Activated T-cell treated with anti-CD3 and anti-CD28 coated beads, Interleukin-2, amount 50 U/mL, for 72 hours (primary cell): ENCODE data around the gene MATR3. TPM values are rescaled to one million over a fixed set of nuclear protein-coding genes. Genes with fewer than 3 reads are reported as not detected.
A peak's percentile ranks its signal among the peaks of the same experiment; 100 is the strongest.
"Not testable (repeated sequence)": the region's sequence is repeated elsewhere in the genome, so short reads cannot be mapped to it uniquely, and the experiment has no call there.

Experiments used
- ATAC-seq, 2 donors: fragments of 150-1000 bp; cut with Tn5 transposase; replicated peaks in 1 of 2; 2 replicates each; pipeline ENCODE4 v1.10.0; 2021; ENCODE audit warnings: moderate library complexity in 2 of 2, mild to moderate bottlenecking in 1 of 2
- DNase-seq, 2 donors: peaks; one replicate each; pipeline ENCODE4 v3.0.0; 2021 to 2022; ENCODE audit warnings: mixed read lengths in 1 of 2
- H3K27ac Mint-ChIP-seq: one replicate; pipeline ENCODE4 v1.8.0; 2022; ENCODE audit warnings: mild to moderate bottlenecking, moderate library complexity, mixed read lengths
- H3K27me3 Mint-ChIP-seq: one replicate; pipeline ENCODE4 v1.8.0; 2022; ENCODE audit warnings: low read depth, mixed read lengths
- H3K36me3 Mint-ChIP-seq, 2 donors: one replicate each; pipeline ENCODE4 v1.8.0; 2022; ENCODE audit warnings: mixed read lengths in 2 of 2, mild to moderate bottlenecking in 1 of 2; ENCODE audit not compliant: insufficient read depth in 2 of 2
- H3K4me1 Mint-ChIP-seq: one replicate; pipeline ENCODE4 v1.8.0; 2022; ENCODE audit warnings: low read depth, mixed read lengths
- H3K4me3 Mint-ChIP-seq, 2 donors: one replicate each; pipeline ENCODE4 v1.8.0; 2022; ENCODE audit warnings: mild to moderate bottlenecking in 2 of 2, mixed read lengths in 2 of 2, moderate library complexity in 2 of 2
- H3K9me3 Mint-ChIP-seq, 2 donors: one replicate each; pipeline ENCODE4 v1.8.0; 2022; ENCODE audit warnings: mixed read lengths in 2 of 2
- total RNA-seq, 2 donors: library from RNA; stranded (reverse); gene quantifications; one replicate each; pipeline ENCODE4 v1.2.3, GENCODE V29; 2022

MATR3 gene
- total RNA-seq, 2 donors from 2014 or later: 124 to 164 TPM

GRCh38 chr5:139314276-139314675, 20.7 kb downstream of the MATR3 start:
- H3K27ac Mint-ChIP-seq: peak overlapping the region; percentile 81
- DNase-seq: no peak
- peaks cover 2 to 16% of the 10 kb centered on the region in 2 donors for H3K36me3 Mint-ChIP-seq
- H3K9me3 Mint-ChIP-seq: no peaks in the 10 kb centered on the region
- ATAC-seq: no peak
- no peak overlapping the region for H3K4me3 Mint-ChIP-seq
- H3K27me3 Mint-ChIP-seq: no peaks in the 10 kb centered on the region
- peaks cover 43% of the 10 kb centered on the region for H3K4me1 Mint-ChIP-seq

- Mint-ChIP-seq H3K27ac (peak overlapping the region; percentile 85), H3K36me3 (peaks cover 2 to 19% of the 10 kb centered on the region in 2 donors), H3K27me3 (no peaks in the 10 kb centered on the region), H3K9me3 (no peaks in the 10 kb centered on the region), H3K4me1 (peaks cover 35% of the 10 kb centered on the region), H3K4me3 (no peak overlapping the region)
- DNase-seq (no peak), ATAC-seq (no peak)
Measured at GRCh38 chr5:139315056-139315615, 21.6 kb downstream of the MATR3 start.

DNA sequence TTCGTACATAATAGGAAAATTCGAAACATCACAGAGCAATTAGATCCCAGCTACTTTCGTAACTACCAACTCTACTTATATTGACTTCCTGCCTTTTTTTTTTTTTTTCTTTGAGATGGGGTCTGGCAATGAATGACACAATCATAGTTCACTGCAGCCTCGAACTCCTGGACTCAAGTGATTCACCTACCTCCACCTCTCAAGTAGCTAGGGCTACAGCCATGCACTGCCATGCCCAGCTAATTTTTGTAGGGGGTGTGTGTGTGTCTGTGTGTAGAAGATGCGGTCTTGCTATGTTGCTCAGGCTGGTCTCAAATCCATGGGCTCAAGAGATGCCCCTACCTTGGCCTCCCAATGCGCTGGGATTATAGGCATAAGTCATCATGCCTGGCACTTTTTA, 42.3 kb downstream of the MATR3 start:
- H3K36me3 Mint-ChIP-seq: peaks cover 1 to 3% of the 10 kb centered on the region in 2 donors
- no peaks in the 10 kb centered on the region for H3K27me3 Mint-ChIP-seq
- DNase-seq (no peak), ATAC-seq (peak; percentile 21 to 22)
- H3K4me1 Mint-ChIP-seq: peaks cover 22% of the 10 kb centered on the region
- H3K27ac Mint-ChIP-seq: peak overlapping the region; percentile 44
- no peaks in the 10 kb centered on the region for H3K9me3 Mint-ChIP-seq
- H3K4me3 Mint-ChIP-seq: no peak overlapping the region

- H3K27me3 Mint-ChIP-seq: no peaks in the 10 kb centered on the region
- H3K36me3 Mint-ChIP-seq: peaks cover 2 to 3% of the 10 kb centered on the region in 2 donors
- no peak for ATAC-seq
- H3K9me3 Mint-ChIP-seq: no peaks in the 10 kb centered on the region
- peak overlapping the region; percentile 40 for H3K27ac Mint-ChIP-seq
- peaks cover 58% of the 10 kb centered on the region for H3K4me1 Mint-ChIP-seq
- peak overlapping the region in 1 of 2 donors; percentile 85 for H3K4me3 Mint-ChIP-seq
- DNase-seq: no peak
Measured at GRCh38 chr5:139340051-139340450, 46.5 kb downstream of the MATR3 start.

GRCh38 chr5:139341187-139341688, 47.7 kb downstream of the MATR3 start:
- Mint-ChIP-seq H3K4me1 (peaks cover 56% of the 10 kb centered on the region), H3K4me3 (peak overlapping the region; percentile 85 to 96), H3K9me3 (no peaks in the 10 kb centered on the region), H3K27me3 (no peaks in the 10 kb centered on the region), H3K36me3 (peaks cover 3 to 11% of the 10 kb centered on the region in 2 donors), H3K27ac (peak overlapping the region; percentile 75)
- ATAC-seq (no peak), DNase-seq (no peak)

DNA sequence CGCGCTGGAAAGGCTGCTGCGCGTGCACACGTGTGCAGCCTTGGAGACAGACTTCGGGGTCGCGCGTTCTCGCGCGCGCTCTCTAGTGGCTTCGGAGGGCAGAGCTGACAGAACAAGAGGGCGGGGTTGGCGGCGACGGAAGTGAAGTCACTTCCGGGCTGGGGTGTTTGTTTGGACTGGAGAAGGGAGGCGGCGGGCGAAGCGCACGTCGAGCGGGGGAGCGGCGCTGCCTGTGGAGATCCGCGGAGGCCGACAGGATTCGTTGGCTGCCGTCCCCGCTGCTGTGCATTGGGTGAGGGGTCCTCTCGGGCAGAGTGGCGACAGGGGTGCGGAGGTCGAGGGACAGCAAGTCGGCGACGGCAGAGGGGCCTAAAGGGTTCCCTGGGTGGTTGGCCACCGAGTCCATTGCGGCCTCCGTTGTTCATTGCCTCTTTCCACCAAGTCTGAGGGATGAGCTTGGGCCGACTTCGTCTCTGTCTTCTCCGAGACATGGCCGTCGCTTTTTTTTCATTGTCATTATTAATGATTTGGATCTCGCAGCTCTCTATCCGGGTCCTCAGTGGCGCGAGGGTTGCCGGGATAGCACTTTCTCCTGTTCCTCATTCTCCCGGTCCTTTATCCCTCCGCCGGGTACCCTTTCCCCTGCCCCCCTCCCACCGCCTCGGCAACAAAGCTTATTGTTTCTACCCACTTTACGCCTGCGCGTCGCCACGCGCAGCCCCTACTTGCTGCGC, 48.3 kb downstream of the MATR3 start, which contains the start of gene PAIP2:
TSS of gene PAIP2 (plus strand) at position 166 of the 734 bp plus-strand sequence. CDS start 21,931 bp downstream, outside the sequence.
- Mint-ChIP-seq H3K9me3 (no peaks in the 10 kb centered on the region), H3K27me3 (no peaks in the 10 kb centered on the region), H3K36me3 (peaks cover 3 to 13% of the 10 kb centered on the region in 2 donors), H3K27ac (peak within 1 kb of the TSS; percentile 75), H3K4me1 (peaks cover 56% of the 10 kb centered on the region), H3K4me3 (peak within 1 kb of the TSS; percentile 85 to 96)
- ATAC-seq (peak; percentile 89 to 90), DNase-seq (peak; percentile 97)

DNA sequence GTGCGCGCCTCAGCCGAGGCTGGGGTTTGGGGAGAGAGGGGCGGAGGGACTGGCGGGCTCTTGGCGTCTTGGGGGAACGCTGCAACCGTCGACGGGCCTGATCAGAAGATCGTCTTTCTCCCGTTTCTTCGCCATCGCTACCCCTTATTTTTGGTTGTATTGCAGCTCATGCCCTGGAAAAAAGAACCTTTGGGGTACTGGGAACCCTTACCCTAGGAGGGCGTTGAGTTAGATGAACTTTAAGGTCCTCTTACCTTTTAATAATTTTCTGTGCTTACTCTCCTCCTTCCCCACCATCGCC, 48.8 kb downstream of the MATR3 start:
- Mint-ChIP-seq H3K27ac (peak overlapping the region; percentile 75), H3K9me3 (no peaks in the 10 kb centered on the region), H3K4me3 (peak overlapping the region; percentile 85 to 96), H3K36me3 (peaks cover 3 to 14% of the 10 kb centered on the region in 2 donors), H3K27me3 (no peaks in the 10 kb centered on the region), H3K4me1 (peaks cover 59% of the 10 kb centered on the region)
- no peak for ATAC-seq
- DNase-seq: peak in 1 of 2 donors; percentile 87

- H3K36me3 Mint-ChIP-seq: peaks cover 3 to 14% of the 10 kb centered on the region in 2 donors
- H3K4me3 Mint-ChIP-seq: peak overlapping the region; percentile 85 to 96
- H3K9me3 Mint-ChIP-seq: no peaks in the 10 kb centered on the region
- no peaks in the 10 kb centered on the region for H3K27me3 Mint-ChIP-seq
- ATAC-seq (no peak), DNase-seq (no peak)
- peak overlapping the region; percentile 75 for H3K27ac Mint-ChIP-seq
- peaks cover 60% of the 10 kb centered on the region for H3K4me1 Mint-ChIP-seq
Measured at GRCh38 chr5:139343476-139343875, 49.9 kb downstream of the MATR3 start.

DNA sequence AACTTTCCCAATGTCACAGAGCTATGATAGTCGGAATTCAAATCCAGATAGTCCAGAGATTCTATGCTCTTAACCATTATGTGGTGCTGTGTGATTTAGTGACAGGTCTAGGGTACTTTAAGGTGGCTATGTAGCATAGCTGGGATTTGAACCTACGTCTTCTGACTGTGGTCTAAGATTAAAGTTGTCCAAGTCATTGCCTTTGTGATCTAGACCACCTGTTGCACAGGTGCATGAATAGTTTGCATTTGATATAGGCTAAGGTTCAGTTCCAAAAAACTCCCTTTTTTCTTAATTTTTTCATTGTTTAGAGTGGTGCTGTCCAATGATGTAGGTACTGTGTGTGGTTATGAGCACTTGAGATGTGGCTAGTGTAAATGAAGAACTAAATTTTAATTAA, 50.6 kb downstream of the MATR3 start:
- Mint-ChIP-seq H3K9me3 (no peaks in the 10 kb centered on the region), H3K4me3 (peak overlapping the region; percentile 51 to 96), H3K4me1 (peaks cover 67% of the 10 kb centered on the region), H3K27me3 (no peaks in the 10 kb centered on the region), H3K27ac (peak overlapping the region; percentile 71), H3K36me3 (peaks cover 3 to 17% of the 10 kb centered on the region in 2 donors)
- DNase-seq: no peak
- ATAC-seq: no peak

GRCh38 chr5:139345442-139345841, 51.9 kb downstream of the MATR3 start:
- Mint-ChIP-seq H3K36me3 (peaks cover 3 to 17% of the 10 kb centered on the region in 2 donors), H3K4me1 (peaks cover 72% of the 10 kb centered on the region)
- not testable (repeated sequence) for H3K9me3 Mint-ChIP-seq, ATAC-seq, DNase-seq, H3K4me3 Mint-ChIP-seq, H3K27ac Mint-ChIP-seq, H3K27me3 Mint-ChIP-seq

GRCh38 chr5:139347863-139348262, 54.3 kb downstream of the MATR3 start:
- not testable (repeated sequence) for ATAC-seq, H3K4me3 Mint-ChIP-seq, H3K27ac Mint-ChIP-seq, DNase-seq, H3K9me3 Mint-ChIP-seq, H3K27me3 Mint-ChIP-seq
- H3K36me3 Mint-ChIP-seq: peaks cover 2 to 17% of the 10 kb centered on the region in 2 donors
- H3K4me1 Mint-ChIP-seq: peaks cover 60% of the 10 kb centered on the region

DNA sequence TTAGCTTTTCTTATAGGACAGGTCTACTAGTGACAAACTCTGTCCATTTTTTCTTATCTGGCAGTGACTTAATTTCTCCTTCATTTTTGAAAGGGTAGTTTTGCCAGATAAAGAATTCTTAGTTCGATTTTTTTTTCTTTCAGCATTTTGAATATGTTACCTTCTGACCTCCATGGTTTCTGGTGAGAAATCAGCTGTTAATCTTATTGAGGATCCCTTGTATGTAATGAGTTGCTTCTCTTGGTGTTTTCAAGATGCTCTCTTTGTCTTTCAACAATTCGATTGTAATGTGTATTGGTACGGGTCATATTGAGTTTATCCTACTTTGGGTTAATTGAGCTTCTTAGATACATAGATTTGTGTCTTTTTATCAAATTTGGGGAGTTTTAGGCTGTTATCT, 60.6 kb downstream of the MATR3 start:
- ATAC-seq: no peak
- DNase-seq: no peak
- peaks cover 7 to 9% of the 10 kb centered on the region in 2 donors for H3K36me3 Mint-ChIP-seq
- no peak overlapping the region for H3K27ac Mint-ChIP-seq
- H3K4me3 Mint-ChIP-seq: no peak overlapping the region
- H3K4me1 Mint-ChIP-seq: peaks cover 17% of the 10 kb centered on the region
- no peaks in the 10 kb centered on the region for H3K27me3 Mint-ChIP-seq
- peaks cover 0 to 2% of the 10 kb centered on the region in 2 donors for H3K9me3 Mint-ChIP-seq

- not testable (repeated sequence) for H3K9me3 Mint-ChIP-seq, H3K27me3 Mint-ChIP-seq, H3K27ac Mint-ChIP-seq, DNase-seq, ATAC-seq, H3K4me3 Mint-ChIP-seq, H3K36me3 Mint-ChIP-seq
- peaks cover 11% of the 10 kb centered on the region for H3K4me1 Mint-ChIP-seq
Measured at GRCh38 chr5:139355900-139356299, 62.4 kb downstream of the MATR3 start.
